K562 (cell line): ENCODE measurements around the gene ARHGAP23.

Experiments used
- BACH1 ChIP-seq: fragments of 200-800 bp; sonication (Bioruptor generic); IDR thresholded peaks from 2 replicates; pipeline ENCODE4 v1.6.1; 2016; ENCODE audit warnings: missing genetic modification characterization, missing compliant biosample characterization
- EZH2 ChIP-seq: IDR thresholded peaks from 2 replicates; pipeline ENCODE4 v1.6.1; 2012; ENCODE audit warnings: low read depth, mild to moderate bottlenecking, inconsistent platforms, low read length, borderline replicate concordance
- MEIS2 ChIP-seq: fragments of 450-650 bp; IDR thresholded peaks from 2 replicates; pipeline ENCODE4 v1.6.1; 2014; ENCODE audit warnings: mild to moderate bottlenecking; ENCODE audit not compliant: partially characterized antibody
- MTA2 ChIP-seq: fragments of 450-650 bp; IDR thresholded peaks from 2 replicates; pipeline ENCODE4 v1.6.1; 2016; ENCODE audit warnings: low read depth
- PCBP1 ChIP-seq: fragments of 200-400 bp; formaldehyde crosslinking; IDR thresholded peaks from 2 replicates; pipeline ENCODE4 v1.6.1; 2018; ENCODE audit warnings: mild to moderate bottlenecking, low read depth, low read length; ENCODE audit not compliant: poor library complexity, severe bottlenecking
- SPI1 ChIP-seq: IDR thresholded peaks from 2 replicates; pipeline ENCODE4 v1.6.1; 2011; ENCODE audit warnings: low read depth, low read length, control low read depth, borderline replicate concordance
- TFE3 ChIP-seq: fragments of 450-650 bp; formaldehyde crosslinking; IDR thresholded peaks from 2 replicates; pipeline ENCODE4 v1.4.0; 2020; ENCODE audit warnings: mild to moderate bottlenecking, mixed read lengths
- ZBTB49 ChIP-seq: sonication (generic); formaldehyde crosslinking; IDR thresholded peaks from 2 replicates; pipeline ENCODE4 v1.8.0; 2022; ENCODE audit warnings: missing genetic modification reagents, mild to moderate bottlenecking, borderline replicate concordance
- ZFP1 ChIP-seq: fragments of 450-650 bp; formaldehyde crosslinking; IDR thresholded peaks from 2 replicates; pipeline ENCODE4 v1.4.0; 2020; ENCODE audit warnings: mild to moderate bottlenecking, mixed read lengths
- ZNF140 ChIP-seq: fragments of 250-450 bp; sonication (Bioruptor Pico); IDR thresholded peaks from 2 replicates; pipeline ENCODE4 v1.8.0; 2021; ENCODE audit warnings: moderate library complexity, mild to moderate bottlenecking, inconsistent platforms
- ZNF184 ChIP-seq: sonication (generic); formaldehyde crosslinking; IDR thresholded peaks from 2 replicates; pipeline ENCODE4 v1.5.0; 2020; ENCODE audit warnings: missing genetic modification reagents
- ZNF263 ChIP-seq: sonication (generic); formaldehyde crosslinking; IDR thresholded peaks from 2 replicates; pipeline ENCODE4 v1.8.0; 2022; ENCODE audit warnings: mild to moderate bottlenecking, missing genetic modification reagents, borderline replicate concordance
- TF ChIP-seq, protein P1 (sequence below), 2 experiments: fragments of 450-650 bp; formaldehyde crosslinking in 1 of 2; IDR thresholded peaks; 2 replicates each; pipeline versions ENCODE4 v1.4.0 to v1.6.1; 2014 to 2020; ENCODE audit warnings: mild to moderate bottlenecking in 2 of 2, borderline replicate concordance in 1 of 2, low read depth in 1 of 2
- TF ChIP-seq, protein P2 (sequence below), 3 experiments: IDR thresholded peaks in 2 of 3; conservative IDR thresholded peaks in 1 of 3; 2 replicates each; pipeline ENCODE4 v1.5.1; 2011 to 2012; ENCODE audit warnings: low read length in 3 of 3, mild to moderate bottlenecking in 3 of 3, control low read depth in 2 of 3, improper control_type of control experiment in 1 of 3, inconsistent platforms in 1 of 3, low read depth in 1 of 3, mixed read lengths in 1 of 3, moderate library complexity in 1 of 3; ENCODE audit not compliant: insufficient read depth in 2 of 3

DNA sequence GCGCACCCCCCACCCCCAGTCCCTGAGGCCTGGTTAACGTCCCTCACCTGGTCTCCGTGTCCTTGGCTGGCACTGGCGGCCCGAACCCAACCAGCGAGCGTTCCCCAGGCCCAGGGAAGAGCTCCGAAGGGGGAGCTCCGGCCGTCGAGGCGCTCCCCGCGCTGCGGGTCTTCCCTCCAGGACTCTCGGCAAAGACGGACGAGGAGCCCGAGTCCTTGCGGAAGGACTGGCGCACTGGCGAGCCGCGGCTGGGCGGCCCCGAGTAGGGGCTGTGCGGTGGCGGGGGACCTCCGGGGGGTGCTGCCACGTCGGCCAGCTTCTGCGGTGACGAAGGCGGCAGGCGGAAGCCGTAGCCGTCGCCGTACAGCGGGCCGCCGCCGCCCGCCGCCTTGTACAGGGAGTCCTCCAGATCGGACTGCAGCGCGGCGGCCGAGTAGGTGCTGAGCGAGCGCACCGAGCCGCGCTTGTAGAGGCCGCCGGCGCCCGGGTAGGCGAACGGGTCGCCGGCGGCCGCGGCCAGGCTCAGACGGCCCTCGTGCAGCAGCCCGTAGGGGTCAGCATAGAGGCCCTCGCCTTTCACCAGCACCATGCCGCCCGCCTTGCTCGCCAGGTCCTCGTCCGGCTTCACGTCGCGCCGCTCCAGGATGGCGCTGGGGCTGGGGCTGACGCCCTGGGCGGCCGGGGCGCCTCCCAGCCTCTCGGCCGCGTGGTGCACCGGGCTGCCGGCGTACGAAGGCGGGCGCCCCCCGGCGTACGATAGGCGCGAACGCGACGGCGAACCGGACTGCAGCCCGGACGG, 133.4 kb downstream of the ARHGAP23 start:
- TF ChIP-seq, protein P1, sequence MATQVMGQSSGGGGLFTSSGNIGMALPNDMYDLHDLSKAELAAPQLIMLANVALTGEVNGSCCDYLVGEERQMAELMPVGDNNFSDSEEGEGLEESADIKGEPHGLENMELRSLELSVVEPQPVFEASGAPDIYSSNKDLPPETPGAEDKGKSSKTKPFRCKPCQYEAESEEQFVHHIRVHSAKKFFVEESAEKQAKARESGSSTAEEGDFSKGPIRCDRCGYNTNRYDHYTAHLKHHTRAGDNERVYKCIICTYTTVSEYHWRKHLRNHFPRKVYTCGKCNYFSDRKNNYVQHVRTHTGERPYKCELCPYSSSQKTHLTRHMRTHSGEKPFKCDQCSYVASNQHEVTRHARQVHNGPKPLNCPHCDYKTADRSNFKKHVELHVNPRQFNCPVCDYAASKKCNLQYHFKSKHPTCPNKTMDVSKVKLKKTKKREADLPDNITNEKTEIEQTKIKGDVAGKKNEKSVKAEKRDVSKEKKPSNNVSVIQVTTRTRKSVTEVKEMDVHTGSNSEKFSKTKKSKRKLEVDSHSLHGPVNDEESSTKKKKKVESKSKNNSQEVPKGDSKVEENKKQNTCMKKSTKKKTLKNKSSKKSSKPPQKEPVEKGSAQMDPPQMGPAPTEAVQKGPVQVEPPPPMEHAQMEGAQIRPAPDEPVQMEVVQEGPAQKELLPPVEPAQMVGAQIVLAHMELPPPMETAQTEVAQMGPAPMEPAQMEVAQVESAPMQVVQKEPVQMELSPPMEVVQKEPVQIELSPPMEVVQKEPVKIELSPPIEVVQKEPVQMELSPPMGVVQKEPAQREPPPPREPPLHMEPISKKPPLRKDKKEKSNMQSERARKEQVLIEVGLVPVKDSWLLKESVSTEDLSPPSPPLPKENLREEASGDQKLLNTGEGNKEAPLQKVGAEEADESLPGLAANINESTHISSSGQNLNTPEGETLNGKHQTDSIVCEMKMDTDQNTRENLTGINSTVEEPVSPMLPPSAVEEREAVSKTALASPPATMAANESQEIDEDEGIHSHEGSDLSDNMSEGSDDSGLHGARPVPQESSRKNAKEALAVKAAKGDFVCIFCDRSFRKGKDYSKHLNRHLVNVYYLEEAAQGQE (IDR thresholded peaks at IDR 0.05; ENCODE audit: borderline replicate concordance), result no peak
- TF ChIP-seq, protein P1 (CRISPR knock-in tag; IDR thresholded peaks at IDR 0.05; ENCODE audit: low read depth), result no peak
- no peak for TF ChIP-seq MEIS2
- TF ChIP-seq EZH2, result no peak
- no peak for TF ChIP-seq ZFP1 (CRISPR knock-in tag)
- TF ChIP-seq, protein P2, sequence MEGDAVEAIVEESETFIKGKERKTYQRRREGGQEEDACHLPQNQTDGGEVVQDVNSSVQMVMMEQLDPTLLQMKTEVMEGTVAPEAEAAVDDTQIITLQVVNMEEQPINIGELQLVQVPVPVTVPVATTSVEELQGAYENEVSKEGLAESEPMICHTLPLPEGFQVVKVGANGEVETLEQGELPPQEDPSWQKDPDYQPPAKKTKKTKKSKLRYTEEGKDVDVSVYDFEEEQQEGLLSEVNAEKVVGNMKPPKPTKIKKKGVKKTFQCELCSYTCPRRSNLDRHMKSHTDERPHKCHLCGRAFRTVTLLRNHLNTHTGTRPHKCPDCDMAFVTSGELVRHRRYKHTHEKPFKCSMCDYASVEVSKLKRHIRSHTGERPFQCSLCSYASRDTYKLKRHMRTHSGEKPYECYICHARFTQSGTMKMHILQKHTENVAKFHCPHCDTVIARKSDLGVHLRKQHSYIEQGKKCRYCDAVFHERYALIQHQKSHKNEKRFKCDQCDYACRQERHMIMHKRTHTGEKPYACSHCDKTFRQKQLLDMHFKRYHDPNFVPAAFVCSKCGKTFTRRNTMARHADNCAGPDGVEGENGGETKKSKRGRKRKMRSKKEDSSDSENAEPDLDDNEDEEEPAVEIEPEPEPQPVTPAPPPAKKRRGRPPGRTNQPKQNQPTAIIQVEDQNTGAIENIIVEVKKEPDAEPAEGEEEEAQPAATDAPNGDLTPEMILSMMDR (IDR thresholded peaks at IDR 0.05 in 2 of 3, conservative IDR thresholded peaks at IDR 0.05 in 1 of 3; ENCODE audit: insufficient read depth in 2 of 3, low read depth in 1 of 3, low read length in 3 of 3), result no peak; a peak in 1 of 6 replicates
- TF ChIP-seq ZNF263 (CRISPR knock-in tag), result no peak
- TF ChIP-seq SPI1, result no peak
- TF ChIP-seq TFE3 (CRISPR knock-in tag), result no peak
- no peak for TF ChIP-seq BACH1 (tag)
- no peak for TF ChIP-seq ZNF184 (CRISPR knock-in tag)
- TF ChIP-seq ZNF140 (CRISPR knock-in tag), result no peak
- no peak for TF ChIP-seq ZBTB49 (CRISPR knock-in tag)
- no peak for TF ChIP-seq PCBP1
- no peak for TF ChIP-seq MTA2
